AG09319 (cell line): ENCODE measurements around the gene FAM237B.
"Not testable (repeated sequence)": the region's sequence is repeated elsewhere in the genome, so short reads cannot be mapped to it uniquely, and the experiment has no call there.

Experiments used
- DNase-seq: peaks from one replicate; pipeline ENCODE4 v3.0.0-alpha.2; 2010; ENCODE audit warnings: low read depth; ENCODE audit errors: extremely low read depth
- TF ChIP-seq, protein P1 (sequence below): IDR thresholded peaks from 2 replicates; pipeline ENCODE4 v1.5.1; 2011; ENCODE audit warnings: low read depth, mild to moderate bottlenecking, inconsistent platforms, low read length, moderate library complexity

FAM237B gene

DNA sequence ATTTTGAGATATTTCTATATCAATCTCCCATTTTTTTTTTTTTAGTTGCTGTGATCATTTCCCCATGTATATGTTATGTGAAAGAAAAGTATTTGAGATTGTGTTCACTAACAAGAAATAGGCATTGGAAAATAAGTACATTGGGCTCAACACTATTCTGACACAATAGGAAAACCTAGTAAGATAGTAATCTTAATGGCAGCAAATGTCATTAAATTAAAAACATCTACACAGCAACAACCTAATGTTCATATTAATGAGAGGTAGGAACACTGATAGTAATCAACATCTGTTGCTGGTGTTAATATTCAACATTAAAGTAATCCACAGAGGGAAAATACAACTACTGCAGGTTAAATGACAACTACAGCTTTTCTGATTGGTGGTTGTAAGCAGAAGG is 23.9 kb upstream of the FAM237B start:
- TF ChIP-seq, protein P1, sequence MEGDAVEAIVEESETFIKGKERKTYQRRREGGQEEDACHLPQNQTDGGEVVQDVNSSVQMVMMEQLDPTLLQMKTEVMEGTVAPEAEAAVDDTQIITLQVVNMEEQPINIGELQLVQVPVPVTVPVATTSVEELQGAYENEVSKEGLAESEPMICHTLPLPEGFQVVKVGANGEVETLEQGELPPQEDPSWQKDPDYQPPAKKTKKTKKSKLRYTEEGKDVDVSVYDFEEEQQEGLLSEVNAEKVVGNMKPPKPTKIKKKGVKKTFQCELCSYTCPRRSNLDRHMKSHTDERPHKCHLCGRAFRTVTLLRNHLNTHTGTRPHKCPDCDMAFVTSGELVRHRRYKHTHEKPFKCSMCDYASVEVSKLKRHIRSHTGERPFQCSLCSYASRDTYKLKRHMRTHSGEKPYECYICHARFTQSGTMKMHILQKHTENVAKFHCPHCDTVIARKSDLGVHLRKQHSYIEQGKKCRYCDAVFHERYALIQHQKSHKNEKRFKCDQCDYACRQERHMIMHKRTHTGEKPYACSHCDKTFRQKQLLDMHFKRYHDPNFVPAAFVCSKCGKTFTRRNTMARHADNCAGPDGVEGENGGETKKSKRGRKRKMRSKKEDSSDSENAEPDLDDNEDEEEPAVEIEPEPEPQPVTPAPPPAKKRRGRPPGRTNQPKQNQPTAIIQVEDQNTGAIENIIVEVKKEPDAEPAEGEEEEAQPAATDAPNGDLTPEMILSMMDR, result no peak
- no peak for DNase-seq

DNA sequence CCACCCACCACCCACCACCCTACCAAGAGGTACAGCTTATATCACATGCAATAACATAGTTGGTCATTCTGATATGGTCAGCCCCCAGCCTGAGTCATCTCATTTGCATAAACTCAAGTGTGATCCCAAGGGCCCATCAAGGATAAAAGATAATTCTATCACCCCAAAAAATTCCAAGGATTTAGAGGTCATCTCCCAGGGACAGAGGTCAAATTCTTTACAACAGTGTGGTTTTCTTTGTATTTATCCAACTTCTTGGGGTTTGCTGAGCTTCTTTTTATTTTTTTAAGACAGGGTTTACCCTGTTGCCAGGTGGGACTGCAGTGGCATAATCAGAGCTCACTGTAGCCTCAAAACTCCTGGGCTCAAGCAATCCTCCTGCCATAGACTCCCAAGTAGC is 16.0 kb upstream of the FAM237B start:
- no peak for DNase-seq

DNA sequence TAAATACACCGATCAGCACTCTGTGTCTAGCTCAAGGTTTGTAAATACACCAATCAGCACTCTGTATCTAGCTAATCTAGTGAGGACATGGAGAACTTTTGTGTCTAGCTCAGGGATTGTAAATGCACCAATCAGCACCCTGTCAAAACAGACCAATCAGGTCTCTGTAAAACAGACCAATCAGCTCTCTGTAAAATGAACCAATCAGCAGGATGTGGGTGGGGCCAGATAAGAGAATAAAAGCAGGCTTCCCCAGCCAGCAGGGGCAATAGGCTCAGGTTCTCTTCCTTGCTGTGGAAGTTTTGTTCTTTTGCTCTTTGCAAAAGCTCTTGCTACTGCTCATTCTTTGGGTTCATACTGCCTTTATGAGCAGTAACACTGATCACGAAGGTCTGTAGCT is 13.8 kb upstream of the FAM237B start:
- DNase-seq, result not testable (repeated sequence)

More for the DNA sequence above, 16.0 kb upstream of the FAM237B start:
- TF ChIP-seq, protein P1, result no peak

DNA sequence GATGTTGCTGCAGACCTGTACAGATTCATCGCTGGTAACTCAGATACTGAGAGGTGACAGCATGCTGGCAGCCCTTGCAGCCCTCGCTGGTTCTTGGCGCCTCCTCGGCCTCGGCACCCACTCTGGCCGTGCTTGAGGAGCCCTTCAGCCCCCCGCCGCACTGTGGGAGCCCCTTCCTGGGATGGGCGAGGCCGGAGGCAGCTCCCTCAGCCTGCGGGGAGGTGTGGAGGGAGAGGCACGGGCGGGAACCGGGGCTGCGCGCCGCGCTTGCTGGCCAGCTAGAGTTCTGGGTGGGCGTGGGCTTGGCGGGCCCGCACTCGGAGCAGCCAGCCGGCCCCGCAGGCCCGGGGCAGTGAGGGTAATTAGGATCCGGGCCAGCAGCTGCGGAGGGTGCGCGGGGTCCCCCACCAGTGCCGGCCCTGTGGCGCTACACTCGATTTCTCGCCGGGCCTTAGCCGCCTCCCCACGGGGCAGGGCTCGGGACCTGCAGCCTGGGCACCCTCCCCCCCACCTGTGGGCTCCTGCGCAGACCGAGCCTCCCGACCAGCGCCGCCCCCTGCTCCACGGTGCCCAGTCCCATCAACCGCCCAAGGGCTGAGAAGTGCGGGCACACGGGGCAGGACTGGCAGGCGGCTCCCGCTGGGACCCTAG is 13.2 kb upstream of the FAM237B start:
- TF ChIP-seq, protein P1, result no peak
- DNase-seq, result no peak

DNA sequence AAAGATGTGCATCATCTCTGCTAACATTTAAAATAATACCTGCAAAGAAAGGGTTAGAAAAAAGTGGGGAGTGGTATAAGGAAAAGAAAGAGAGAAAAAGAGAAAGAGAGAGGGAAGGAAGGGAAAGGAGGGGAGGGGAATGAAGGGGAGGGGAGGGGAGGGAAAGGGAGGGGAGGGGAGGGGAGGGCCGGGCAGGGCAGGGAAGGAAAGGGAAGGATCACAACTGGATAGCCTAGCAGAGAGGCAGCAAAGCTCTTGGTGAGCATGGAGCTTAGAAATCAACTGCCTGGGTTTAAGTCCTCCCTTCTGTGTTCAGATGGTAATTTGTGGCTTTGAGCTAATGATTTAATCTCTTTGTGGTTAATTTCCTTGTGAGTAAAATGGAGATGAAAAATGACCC is 5.4 kb upstream of the FAM237B start:
- TF ChIP-seq, protein P1, result no peak
- no peak for DNase-seq

DNA sequence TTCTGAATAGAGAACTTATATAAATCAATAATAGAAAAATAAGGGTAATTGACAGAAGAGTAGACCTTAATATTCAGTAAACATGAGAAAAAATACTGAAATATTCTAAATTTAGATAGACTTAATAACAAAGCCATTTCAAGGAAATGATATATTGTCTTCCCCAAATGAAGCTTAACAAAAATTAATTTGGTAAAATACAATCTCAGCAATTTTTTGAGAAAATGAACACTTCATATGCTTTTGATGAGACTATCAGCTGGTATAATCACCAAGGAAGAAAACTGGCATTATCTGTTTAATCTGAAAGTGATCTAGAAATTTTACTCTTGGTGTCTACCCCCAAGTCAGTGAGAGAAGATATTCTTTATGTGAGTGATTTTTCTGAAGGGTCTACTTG is 1.7 kb upstream of the FAM237B start:
- DNase-seq, result no peak
- TF ChIP-seq, protein P1, result no peak

DNA sequence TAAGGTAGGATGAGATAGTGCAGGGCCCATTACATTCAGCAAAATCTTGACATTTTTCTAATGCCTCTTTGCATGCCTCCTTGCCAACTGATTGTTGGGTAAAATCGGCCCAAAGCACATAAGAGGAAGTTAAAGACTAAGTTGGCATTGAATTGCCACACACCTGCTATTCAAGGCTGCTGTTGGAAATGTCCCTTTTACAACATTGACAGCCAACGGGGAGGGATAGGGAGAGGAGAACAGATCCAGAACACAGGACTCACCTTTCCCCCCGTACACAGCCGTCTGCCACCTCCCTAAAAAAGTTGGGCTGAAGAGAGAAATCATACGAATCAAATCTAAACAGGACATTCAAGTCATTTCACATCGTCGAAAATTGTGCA is 695 bp downstream of the FAM237B start:
- TF ChIP-seq, protein P1, result no peak
- no peak for DNase-seq

DNA sequence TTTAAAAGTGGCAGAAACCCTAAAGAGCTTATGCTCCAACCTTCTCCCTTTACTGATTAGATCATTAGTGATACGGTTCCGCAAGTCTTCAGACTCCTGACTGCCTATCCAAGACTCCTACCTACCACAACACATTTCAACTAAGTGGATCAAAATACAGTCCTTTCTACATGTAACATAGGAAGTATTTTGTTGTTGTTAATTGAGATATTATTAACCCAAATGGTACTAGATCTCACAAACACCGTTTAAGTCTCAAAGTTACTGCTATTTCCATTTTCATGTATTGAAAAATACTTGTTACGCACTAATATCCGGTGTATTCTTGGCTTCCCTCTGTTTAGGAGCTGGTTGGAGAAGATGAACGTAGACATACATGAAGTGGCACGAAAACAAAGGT is 1.1 kb downstream of the FAM237B start:
- TF ChIP-seq, protein P1, result no peak
- no peak for DNase-seq
